ENCODE data around the gene SSTR4.

The SSTR4 gene

GRCh38 chr20:23018432-23018831 lies 16.7 kb upstream of the SSTR4 start:
- DNase-seq: no peak

DNA sequence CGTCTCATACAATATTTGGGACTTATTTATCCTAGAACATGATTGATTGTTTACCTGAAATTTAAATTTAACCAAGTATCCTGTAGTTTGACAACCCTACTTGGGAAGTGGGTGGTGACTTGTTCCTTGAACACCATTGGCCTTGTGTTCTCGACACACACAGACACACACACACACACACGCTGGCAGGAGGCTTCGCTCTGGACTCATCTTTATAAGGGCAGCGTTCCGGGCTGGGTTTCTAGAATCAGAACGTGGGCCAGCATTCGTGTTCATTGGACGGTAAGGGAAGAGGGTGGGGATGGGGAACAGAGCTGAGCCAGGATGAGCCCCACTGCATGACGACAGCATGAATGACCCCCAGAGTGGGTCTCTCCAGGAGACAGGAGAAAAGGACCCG lies 16.2 kb upstream of the SSTR4 start:
- DNase-seq: peak in 2 of 58 donors; percentile 28 to 62

DNA sequence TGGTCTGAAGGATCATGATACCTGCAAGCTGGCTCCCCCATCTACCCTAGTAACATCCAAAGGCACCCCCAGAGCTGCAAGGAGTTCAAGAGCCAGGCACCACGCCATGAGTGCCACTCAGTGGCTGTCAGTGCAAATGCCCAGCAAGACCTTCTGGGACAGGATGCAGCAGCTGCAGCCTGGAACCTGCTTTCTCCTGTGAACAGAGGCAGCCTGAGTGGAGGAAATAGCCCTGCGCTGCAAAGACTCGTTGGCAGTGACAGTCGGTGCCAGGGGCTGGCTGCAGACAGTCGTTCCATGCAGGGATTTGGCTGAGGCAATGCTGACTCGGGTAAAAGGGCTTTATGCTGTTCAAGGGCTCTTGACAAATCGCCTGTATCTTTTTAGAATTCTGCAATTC lies 15.7 kb upstream of the SSTR4 start:
- peak in 42 of 58 donors; percentile 10 to 68 (median 38) for DNase-seq

DNA sequence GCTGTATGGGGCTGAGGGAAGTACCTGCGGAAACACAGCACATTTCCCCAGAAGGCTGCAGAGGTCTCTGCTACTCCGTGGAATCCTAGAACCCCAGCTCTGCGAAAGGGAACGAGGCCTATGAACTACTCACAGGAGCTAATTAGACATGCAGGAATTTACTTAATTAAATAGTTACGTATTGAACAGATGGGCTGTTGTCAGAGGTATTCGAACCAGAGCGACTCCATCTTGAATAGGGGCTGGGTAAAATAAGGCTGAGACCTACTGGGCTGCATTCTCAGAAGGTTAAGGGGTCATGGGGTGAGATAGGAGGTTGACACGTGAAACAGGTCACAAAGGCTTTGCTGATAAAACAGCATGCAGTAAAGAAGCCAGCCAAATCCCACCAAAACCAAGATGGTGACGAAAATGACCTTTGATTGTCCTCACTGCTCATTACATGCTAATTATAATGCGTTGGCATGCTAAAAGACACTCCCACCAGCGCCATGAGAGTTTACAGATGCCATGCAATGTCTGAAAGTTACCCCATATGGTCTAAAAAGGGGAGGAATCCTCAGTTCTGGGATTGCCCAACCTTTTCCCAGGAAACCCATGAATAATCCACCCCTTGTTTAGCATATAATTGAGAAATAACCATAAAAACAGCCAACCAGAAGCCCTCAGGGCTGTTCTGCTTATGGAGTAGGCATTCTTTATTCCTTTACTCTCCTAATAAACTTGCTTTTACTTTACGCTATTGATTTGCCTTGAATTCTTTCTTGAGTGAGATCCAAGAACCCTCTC lies 14.7 kb upstream of the SSTR4 start:
- DNase-seq: no peak

DNA sequence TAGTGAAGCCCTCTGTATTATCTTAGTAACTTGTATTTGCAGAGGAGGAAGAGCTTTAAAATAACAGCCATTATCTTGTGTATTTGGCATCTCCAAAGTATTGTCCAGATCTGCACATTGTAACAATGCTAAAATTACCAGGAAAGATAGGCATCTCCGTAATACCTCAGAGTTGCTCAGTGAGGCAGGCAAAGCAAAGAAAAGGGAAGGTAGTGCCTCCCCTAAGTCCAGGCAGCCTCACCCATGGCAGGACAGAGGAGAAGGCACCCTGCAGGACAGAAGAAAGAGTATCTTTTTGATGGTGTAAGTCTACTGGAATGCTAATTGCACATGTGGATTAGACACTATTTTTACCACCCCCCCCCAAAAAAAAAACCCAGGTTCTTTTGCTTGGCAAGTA lies 13.6 kb upstream of the SSTR4 start:
- no peak for DNase-seq

GRCh38 chr20:23021951-23022350 lies 13.2 kb upstream of the SSTR4 start:
- no peak for DNase-seq

- DNase-seq: no peak
These were observed 12.3 kb upstream of the SSTR4 start for GRCh38 chr20:23022849-23023248.

GRCh38 chr20:23023621-23024177 lies 11.4 kb upstream of the SSTR4 start:
- no peak for DNase-seq

DNA sequence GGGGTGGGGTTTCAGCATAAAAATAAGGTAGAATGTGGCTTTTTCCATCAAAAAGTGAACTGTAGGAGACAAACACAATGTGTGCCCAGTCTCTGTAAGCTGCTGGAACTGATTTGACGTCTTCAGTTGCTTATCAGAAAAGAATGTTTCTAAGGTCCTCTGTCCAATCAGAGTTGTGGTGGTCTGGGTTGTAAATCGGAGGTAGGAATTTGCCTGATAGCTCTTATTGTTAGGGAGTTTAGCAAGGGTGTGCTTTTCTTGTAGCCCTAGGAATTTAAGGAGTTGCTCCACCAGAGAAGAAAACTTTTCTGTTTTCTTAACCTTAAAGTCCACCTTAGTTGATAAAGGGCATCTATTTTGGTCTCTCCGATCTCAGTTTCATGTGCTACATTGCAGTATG lies 10.4 kb upstream of the SSTR4 start:
- no peak for DNase-seq

- peak in 1 of 58 donors; percentile 19 for DNase-seq
These were observed 9.6 kb upstream of the SSTR4 start for GRCh38 chr20:23025503-23025902.

- peak in 1 of 58 donors; percentile 25 for DNase-seq
These were observed 7.4 kb upstream of the SSTR4 start for GRCh38 chr20:23027721-23028120.

DNA sequence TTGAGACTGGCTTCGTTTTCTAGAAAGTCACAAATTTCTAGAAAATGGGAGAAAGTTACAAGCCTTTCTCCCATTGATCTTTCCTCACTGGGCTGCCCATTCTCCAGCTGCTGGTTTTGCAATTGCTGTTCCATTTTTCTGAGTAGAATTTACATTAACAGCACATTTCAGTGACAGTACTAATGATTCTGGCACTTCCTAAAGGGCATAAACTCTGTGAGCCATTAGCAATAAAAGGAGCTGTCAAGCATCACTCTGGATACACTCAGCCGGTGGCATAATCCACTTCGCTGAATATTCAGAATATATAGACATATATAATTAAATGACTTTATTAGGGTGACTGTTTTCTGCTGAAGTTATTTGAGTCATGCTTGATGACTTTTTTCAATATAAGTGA lies 6.7 kb upstream of the SSTR4 start:
- no peak for DNase-seq

DNA sequence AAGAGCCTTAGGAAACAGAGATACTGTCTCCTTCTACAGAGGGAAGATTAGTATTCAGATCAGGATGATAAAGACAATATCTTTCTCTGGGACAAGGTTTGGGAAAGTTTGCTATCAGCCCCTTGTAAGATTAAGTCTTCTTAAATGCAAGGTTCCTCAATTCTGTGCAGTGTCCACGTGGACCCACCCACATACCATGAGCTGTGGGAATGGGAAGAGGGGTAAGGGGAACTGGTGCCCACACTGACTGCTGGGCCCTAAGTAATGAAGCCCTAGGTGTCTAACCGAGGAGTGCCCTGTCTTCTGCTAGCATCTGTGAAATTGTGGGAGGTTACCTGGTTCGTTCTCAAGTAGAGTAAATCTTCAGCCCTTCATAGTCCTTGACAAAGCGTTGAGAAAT lies 5.8 kb upstream of the SSTR4 start:
- DNase-seq: peak in 1 of 58 donors; percentile 33

- DNase-seq: no peak
These were observed 3.8 kb upstream of the SSTR4 start for GRCh38 chr20:23031346-23031745.

GRCh38 chr20:23032056-23032749 lies 2.9 kb upstream of the SSTR4 start:
- DNase-seq: no peak

GRCh38 chr20:23032750-23033078 lies 2.4 kb upstream of the SSTR4 start:
- no peak for DNase-seq

- no peak for DNase-seq
These were observed 1.2 kb upstream of the SSTR4 start for GRCh38 chr20:23033918-23034317.

DNA sequence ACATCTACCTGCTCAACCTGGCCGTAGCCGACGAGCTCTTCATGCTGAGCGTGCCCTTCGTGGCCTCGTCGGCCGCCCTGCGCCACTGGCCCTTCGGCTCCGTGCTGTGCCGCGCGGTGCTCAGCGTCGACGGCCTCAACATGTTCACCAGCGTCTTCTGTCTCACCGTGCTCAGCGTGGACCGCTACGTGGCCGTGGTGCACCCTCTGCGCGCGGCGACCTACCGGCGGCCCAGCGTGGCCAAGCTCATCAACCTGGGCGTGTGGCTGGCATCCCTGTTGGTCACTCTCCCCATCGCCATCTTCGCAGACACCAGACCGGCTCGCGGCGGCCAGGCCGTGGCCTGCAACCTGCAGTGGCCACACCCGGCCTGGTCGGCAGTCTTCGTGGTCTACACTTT lies 619 bp downstream of the SSTR4 start:
- no peak for DNase-seq

- no peak for DNase-seq
These were observed 1.3 kb downstream of the SSTR4 start for GRCh38 chr20:23036371-23036770.

DNA sequence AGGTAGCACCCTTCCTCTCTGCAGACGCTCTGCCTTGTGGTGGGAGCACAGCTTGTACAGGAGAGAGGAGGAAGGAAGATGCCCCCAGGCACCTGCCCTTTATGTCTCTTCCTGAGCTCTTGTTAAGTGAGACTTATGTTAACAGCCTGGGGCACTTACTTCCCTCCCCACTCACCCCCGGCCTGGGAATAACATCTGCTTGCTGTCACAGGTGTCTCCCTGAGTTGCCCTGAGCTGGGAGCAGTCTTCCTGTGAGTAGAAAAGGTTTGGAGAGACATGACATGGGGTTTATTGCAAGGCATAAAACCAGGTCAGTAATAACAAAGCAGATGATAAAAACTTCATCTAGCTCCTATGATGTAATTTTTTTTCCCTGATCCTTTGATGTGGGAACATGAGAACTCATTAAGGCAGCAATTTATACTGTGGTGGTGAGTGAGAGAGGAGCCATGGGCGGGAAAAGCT lies 1.9 kb downstream of the SSTR4 start:
- DNase-seq: no peak

GRCh38 chr20:23039136-23039875 lies 4.2 kb downstream of the SSTR4 start:
- no peak for DNase-seq
